Esophagus muscularis mucosa (tissue), 4 donors: ENCODE measurements around the gene ATAD2B. TPM values are rescaled to one million over a fixed set of nuclear protein-coding genes. Genes with fewer than 3 reads are reported as not detected.

ENCODE experiments used
- DNase-seq: peaks from one replicate; pipeline ENCODE4 v3.0.0-alpha.2; 2017; ENCODE audit errors: extremely low spot score
- H3K27ac ChIP-seq, 4 donors: fragments of 200-600 bp; sonication (generic); replicated peaks in 1 of 4; 1 replicate in 3 of 4; 2 replicates in 1 of 4; pipeline ENCODE4 v1.5.1; 2016 to 2019; ENCODE audit warnings: mild to moderate bottlenecking in 1 of 4
- H3K27me3 ChIP-seq, 4 donors: fragments of 200-600 bp; sonication (generic); one replicate each; pipeline versions ENCODE4 v1.5.1 to v1.6.0; 2016 to 2019
- H3K36me3 ChIP-seq, 4 donors: fragments of 200-600 bp; sonication (generic); one replicate each; pipeline ENCODE4 v1.5.1; 2016 to 2019
- H3K4me1 ChIP-seq, 4 donors: fragments of 200-600 bp; sonication (generic); one replicate each; pipeline ENCODE4 v1.5.1; 2016 to 2019
- H3K4me3 ChIP-seq, 4 donors: fragments of 200-600 bp; sonication (generic); 1 replicate in 2 of 4; 2 replicates in 2 of 4; pipeline ENCODE4 v1.5.1; 2016 to 2019; ENCODE audit warnings: mild to moderate bottlenecking in 4 of 4, moderate library complexity in 1 of 4
- H3K9me3 ChIP-seq, 4 donors: fragments of 200-600 bp; sonication (generic); 1 replicate in 3 of 4; 2 replicates in 1 of 4; pipeline ENCODE4 v1.5.1; 2016 to 2019
- EP300 ChIP-seq: sonication (generic); formaldehyde crosslinking; IDR thresholded peaks from one replicate; pipeline ENCODE4 v1.6.1; 2017; ENCODE audit warnings: antibody characterized with exemption
- POLR2A ChIP-seq: fragments of 450-650 bp; IDR thresholded peaks from one replicate; pipeline ENCODE4 v1.6.1; 2017; ENCODE audit warnings: antibody characterized with exemption, moderate library complexity, mild to moderate bottlenecking, low read depth
- WGBS: methylation state at CpG from one replicate; pipeline ENCODE4 v1.1.5; 2018; 5-methylcytosine and 5-hydroxymethylcytosine counted together
- intact Hi-C: fragments of 100-400 bp; cut with DNase I; formaldehyde crosslinking; loops from one replicate; pipeline ENCODE4 v1.15.1; 2023
- total RNA-seq, 4 donors: library from RNA; depleted of rRNA; stranded (reverse); fragments of >200 nt; gene quantifications; one replicate each; pipeline versions ENCODE4 v1.1.0 to v1.2.1, GENCODE V29; 2016

Gene ATAD2B
- total RNA-seq, 4 donors from 2014 or later = 8.0 to 17.4 (median 13.5) TPM

DNA sequence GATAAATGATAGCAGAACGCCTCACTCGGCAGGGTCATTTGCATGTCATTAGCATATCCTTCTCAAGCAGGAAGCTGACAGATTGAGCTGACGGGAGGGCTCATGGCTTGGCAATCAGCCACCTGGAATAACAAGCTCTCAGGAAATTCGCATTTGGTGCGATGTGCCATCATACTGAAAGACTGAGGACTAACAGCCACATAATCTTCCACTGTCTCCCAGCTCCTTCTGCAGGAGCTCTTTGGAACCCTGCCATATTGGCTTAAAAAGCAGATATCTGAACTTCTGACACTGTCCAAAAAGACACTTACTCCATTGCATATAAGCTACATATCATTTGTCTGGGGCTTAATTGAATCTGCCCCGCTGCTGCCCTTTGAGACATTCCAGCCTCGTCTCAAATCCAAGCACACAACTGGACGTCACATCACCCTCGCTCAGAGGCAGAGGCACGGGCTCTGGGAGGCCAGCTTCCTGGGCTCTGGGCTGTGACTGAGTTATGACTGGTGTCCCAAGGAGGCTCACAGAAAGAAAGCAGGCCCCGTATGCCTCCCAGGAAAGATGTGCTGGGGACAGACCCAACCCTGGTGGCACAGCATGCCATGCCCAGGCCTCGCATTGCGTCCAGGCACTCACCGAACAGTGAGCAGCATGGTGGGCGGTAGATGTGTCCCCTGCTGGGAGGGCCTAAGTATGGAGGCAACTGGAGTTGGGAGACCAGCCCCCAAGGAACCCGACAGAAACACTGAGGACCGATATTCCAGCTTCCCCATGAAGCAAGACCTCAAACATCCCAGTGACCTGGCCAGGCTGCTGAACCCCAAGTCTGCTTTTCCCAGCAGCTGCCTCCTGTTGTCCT is 228.0 kb downstream of the ATAD2B start:
- Histone ChIP-seq H3K4me1 (peaks cover 0 to 31% (median 25%) of the 10 kb centered on the region in 4 donors), H3K27me3 (no peaks in the 10 kb centered on the region), H3K4me3 (no peak overlapping the region), H3K9me3 (no peaks in the 10 kb centered on the region), H3K27ac (peak overlapping the region; percentile 41 to 62 (median 47)), H3K36me3 (peaks cover 21 to 79% (median 40%) of the 10 kb centered on the region in 4 donors)
- WGBS = 72% methylated on average over 16 of the region's 17 CpGs
- DNase-seq = no peak
- intact Hi-C loops = no loop called here
- no peak for TF ChIP-seq EP300
- no peak for TF ChIP-seq POLR2A

Other genes starting within 250 kb of the ATAD2B start
- 10 to 100 TPM; 17.1 to 23.4 (median 20.3) TPM for gene UBXN2A, start 13.3 kb upstream of the ATAD2B start, total RNA-seq
- gene MFSD2B, start 83.0 kb upstream of the ATAD2B start, total RNA-seq = under 1 TPM in 1 of 4 donors, not detected in 3; 0.33 TPM
- gene WDCP, start 120.3 kb upstream of the ATAD2B start, total RNA-seq = 1 to 10 TPM; 4.5 to 9.1 (median 6.2) TPM
- gene FKBP1B, start 122.6 kb upstream of the ATAD2B start, total RNA-seq = 10 to 100 TPM in 1 of 4 donors, 1 to 10 TPM in 3; 5.0 to 11.2 (median 6.2) TPM
- 100 to 1,000 TPM in 3 of 4 donors, 10 to 100 TPM in 1; 86.9 to 121 (median 113) TPM for gene SF3B6, start 149.2 kb upstream of the ATAD2B start, total RNA-seq
- 10 to 100 TPM in 2 of 4 donors, 1 to 10 TPM in 2; 5.3 to 11.3 (median 9.6) TPM for gene TP53I3, start 157.7 kb upstream of the ATAD2B start, total RNA-seq
- under 1 TPM in 1 of 4 donors, not detected in 3; 0.83 TPM for gene PFN4, start 196.2 kb upstream of the ATAD2B start, total RNA-seq
- 10 to 100 TPM; 22.6 to 41.4 (median 33.8) TPM for gene FAM228B, start 196.3 kb upstream of the ATAD2B start, total RNA-seq
- 1 to 10 TPM; 1.1 to 3.3 (median 2.6) TPM for gene FAM228A, start 247.9 kb upstream of the ATAD2B start, total RNA-seq